HG03064 (cell line): Measurements from ENCODE around the gene KRTAP12-1.

Source experiments
- ATAC-seq: cut with Tn5 transposase; IDR thresholded peaks from one replicate; pipeline ENCODE4 v1.9.1; 2021; ENCODE audit warnings: low read depth; ENCODE audit not compliant: unreplicated experiment

The KRTAP12-1 gene

GRCh38 chr21:44711327-44712202 is 29.6 kb upstream of the KRTAP12-1 start, which contains the start of gene TSPEAR:
Gene TSPEAR, minus strand, starts transcription at chr21:44711572. Its CDS starts 58 bp downstream, at chr21:44711514.
- ATAC-seq, result no peak

DNA sequence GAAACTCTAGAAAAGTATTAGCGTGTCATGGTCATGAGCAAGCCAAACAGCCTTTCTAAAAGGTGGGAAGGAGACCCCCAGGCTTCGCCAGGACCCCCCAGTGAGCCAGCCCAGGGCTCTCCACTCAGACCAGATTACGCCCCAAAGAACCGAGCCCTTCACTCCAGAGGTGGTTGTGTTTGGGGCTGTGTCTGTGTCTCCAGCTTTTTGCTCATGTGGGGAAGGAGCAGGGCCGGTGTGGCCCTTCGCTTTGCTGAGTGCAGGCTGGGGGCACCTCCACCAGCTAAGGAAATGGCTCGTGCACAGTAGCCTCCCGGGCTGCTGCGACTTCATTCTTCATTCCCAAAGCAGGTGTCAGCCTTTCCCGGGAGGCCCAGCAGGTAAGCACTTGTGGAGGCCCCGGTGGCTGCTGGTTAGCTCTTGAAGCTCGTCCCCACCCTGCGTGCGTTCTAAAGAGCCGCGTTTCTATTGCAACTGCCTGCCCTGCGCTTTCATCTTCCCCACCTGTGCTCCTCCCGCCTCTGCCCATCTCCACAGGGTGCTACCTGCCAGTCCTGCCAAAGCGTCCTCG is 28.9 kb upstream of the KRTAP12-1 start:
- ATAC-seq, result no peak

GRCh38 chr21:44710294-44710665 is 28.3 kb upstream of the KRTAP12-1 start:
- ATAC-seq, result no peak

- no peak for ATAC-seq
Observed at GRCh38 chr21:44709426-44710293, 27.7 kb upstream of the KRTAP12-1 start.

DNA sequence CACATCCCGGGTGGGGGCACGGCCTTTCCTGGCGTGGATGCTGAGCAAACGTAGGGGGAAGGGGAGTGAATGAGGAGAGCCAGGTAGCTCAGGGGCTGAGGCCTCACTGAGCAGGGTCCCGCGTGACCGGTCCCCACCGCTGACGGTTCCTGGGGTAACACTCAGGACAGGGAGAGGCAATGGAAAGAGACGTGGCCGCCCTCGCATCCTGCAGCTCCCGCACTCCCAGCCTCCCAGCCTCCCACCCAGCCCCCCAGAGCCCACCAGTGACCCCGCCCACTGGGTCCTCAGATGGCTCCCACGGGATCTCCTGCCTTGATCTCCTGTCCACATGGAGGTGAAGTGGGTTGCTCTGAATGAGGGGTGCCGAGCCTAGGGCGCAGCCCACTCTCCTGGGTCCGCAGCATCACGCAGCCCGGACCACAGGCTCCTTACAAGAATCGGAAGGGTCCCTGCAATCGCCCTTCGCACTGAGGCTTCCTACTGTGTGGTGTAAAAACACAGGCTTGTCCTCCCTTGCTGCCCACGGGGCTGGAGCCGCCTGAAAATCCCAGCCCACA is 27.0 kb upstream of the KRTAP12-1 start:
- no peak for ATAC-seq

- ATAC-seq, result no peak
Observed at GRCh38 chr21:44708213-44708865, 26.4 kb upstream of the KRTAP12-1 start.

DNA sequence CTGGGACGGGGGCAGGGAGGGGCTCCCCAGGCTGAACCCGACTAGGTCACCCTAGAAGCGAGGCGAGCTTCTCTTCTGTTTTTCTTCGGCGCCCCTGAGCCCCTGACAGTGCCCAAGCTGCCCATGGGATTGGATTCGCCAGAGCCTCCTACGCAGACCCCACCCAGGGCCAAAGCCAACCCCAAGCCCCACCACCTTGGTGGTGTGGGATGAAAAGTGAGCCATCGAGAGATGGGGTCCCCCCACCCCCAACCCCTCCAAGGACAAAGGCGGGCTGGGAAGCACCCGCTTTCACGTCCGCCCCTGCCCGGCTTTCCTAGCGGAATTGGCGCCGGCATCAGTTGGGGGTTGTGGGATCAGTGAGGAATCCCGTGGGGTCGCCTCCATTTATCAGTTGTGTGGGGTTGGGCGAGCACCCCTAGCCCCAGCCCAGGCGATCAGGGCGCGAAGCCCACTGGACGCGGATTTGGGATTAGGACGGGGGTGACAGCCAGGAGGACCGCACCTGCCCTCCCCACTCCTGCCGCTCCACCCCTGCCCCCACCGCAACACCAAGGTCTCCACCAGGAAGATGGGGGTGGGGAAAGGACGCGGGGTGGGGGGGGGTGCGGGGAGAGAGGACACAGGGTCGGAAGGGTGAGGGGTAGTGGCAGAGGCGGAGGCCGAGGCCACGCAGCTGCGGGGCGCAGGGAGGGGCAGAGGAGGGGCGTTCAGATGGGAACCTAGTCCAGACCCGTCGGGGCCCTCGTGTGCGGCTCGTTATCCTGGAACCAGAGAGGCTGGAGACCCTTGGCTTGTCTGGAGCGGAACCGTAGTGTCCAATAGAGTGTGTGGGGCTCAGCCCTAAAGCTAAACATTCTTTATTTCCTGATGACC is 25.0 kb upstream of the KRTAP12-1 start:
- ATAC-seq, result no peak

- no peak for ATAC-seq
Observed at GRCh38 chr21:44706026-44706705, 24.2 kb upstream of the KRTAP12-1 start.

- no peak for ATAC-seq
Observed at GRCh38 chr21:44704636-44705001, 22.7 kb upstream of the KRTAP12-1 start.

DNA sequence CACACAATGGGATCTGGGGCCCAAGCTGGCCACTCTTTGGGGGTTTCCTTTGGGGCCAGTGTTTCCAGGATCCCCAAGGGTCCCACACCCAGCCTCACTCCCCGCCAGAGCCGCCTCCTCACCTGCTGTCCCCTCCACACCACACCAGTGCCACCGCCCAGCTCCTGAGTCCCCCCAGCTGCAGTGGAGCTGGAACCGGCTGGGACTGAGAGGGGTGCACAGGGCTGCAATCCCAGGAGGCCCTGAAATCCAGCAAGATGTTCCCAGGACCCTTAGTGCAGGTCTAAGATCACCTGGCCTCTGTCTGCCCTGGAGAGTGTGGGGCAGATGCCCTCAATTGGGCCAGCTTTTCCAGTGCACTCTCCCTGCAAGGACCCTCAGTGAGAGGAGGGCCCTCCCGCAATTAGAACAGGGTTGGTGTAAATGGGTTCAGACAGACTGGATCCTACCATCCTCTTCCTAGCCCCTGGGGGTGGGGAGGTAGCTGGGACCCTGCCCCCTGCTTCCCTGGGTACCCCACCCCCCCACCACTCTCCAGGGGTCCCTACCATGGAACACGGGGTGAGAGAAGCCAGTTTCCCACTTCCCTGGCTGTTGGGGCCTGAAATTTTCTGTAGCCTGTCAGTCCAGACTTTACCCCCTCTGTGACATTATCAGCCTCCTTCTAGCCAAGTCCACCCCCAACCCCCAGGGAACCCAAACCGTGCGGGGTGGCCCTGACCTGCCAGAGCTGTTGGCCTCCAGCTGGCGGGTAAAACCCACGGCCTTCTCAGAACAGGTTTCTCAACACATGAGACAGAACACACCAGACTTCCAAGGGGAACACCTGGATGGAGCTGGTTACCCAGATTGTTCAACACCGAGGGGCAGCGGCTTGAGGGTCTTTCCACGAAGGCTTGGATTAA is 22.0 kb upstream of the KRTAP12-1 start:
- ATAC-seq, result no peak

DNA sequence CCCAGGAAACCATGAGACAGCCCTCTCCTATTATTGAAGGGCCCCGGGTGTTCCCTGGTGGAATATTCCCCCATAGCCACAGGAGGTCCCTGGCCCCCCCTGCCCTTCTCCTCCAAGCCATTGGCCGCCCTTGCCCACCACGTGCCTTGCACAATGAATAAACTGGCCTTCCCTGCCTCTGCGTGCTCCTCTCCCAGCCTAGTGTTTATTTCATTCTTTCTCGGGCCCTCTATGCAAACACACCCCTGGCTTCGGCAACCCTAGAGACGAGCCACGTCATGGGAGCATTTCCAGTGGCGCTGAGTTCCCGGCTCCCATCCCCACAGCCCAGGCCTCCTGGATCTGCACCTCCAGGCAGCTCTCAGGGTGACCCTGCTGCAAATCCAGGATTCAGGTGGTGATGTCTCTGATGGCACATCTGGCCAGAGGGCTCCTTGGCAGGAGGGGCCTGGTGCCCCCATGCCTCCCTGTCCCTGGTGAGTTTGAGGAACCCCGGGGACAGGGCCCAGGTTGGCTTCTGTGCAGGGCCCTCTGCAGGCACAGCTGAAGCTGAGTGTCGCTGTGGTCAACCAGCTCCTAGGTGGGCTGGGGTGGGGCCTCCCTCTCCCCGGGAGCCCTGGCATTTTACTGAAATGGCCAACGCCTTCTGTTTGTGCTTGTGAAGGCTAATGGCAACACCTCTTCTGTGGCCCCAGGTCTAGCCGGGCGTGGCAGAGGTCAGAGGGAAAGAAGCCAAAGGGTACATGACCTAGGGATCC is 21.2 kb upstream of the KRTAP12-1 start:
- no peak for ATAC-seq

DNA sequence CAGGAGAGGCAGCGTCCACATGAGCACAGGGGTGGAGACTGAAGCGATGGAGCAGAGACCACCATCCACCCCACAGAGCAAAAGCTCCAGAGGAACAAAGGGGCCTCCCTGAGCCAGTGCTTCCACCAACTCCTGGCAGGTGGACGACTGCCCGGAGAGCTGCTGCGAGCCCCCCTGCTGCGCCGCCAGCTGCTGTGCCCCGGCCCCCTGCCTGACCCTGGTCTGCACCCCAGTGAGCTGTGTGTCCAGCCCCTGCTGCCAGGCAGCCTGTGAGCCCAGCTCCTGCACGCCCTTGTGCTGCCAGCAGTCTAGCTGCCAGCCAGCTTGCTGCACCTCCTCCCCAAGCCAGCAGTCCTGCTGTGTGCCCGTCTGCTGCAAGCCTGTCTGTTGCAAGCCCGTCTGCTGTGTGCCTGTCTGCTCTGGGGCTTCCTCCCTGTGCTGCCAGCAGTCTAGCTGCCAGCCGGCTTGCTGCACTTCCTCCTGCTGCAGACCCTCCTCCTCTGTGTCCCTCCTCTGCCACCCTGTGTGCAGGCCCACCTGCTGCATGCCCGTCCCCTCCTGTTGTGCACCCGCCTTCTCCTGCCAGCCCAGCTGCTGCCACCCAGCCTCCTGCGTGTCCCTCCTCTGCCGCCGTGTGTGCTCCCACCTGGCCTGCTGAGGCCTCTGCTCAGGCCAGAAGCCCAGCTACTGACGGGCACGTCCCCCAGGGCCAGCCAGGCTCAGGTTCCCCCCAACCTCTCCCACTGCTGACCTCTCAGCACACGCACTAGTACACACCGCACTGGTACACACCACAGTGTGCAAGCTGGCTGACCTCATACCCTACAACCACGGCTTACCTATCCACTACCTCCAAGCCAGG is 20.4 kb upstream of the KRTAP12-1 start:
- no peak for ATAC-seq

DNA sequence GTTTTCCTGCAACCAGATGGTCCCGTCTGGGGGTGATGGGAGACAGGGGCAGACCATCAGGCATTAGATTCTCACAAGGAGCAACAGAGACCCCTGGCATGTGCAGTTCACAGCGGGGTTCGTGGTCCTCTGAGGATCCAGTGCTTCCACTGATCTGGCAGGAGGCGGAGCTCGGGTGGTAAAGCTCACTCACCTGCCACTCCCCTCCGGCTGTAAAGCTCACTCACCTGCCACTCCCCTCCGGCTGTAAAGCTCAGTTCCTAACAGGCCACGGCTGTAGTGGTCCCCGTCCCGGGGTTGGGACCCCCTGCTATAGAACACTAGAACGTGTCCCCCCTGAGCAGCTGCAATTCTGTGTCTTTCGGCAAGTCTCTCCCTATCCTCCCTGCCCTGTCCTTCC is 19.6 kb upstream of the KRTAP12-1 start:
- ATAC-seq, result no peak

DNA sequence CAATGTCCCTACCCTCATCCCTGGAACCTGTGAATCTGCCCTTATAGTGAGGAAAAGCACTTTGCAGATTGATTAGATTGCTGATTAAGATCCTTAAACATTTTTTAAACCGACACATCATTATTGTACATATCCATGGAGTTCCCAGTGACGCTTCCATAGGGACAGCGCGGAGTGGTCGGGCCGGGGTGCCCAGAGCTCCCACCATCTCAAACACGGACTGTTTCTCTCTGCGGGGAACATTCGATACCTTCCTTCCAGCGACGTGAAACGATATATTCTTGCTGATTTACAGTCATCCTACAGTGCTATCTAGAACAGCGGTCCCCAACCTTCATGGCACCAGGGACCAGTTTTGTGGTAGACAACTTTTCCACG is 19.0 kb upstream of the KRTAP12-1 start:
- no peak for ATAC-seq

- ATAC-seq, result no peak
Observed at GRCh38 chr21:44700101-44701022, 18.4 kb upstream of the KRTAP12-1 start.
